Measurements from ENCODE around the gene PPP4R3A.

Gene PPP4R3A

DNA sequence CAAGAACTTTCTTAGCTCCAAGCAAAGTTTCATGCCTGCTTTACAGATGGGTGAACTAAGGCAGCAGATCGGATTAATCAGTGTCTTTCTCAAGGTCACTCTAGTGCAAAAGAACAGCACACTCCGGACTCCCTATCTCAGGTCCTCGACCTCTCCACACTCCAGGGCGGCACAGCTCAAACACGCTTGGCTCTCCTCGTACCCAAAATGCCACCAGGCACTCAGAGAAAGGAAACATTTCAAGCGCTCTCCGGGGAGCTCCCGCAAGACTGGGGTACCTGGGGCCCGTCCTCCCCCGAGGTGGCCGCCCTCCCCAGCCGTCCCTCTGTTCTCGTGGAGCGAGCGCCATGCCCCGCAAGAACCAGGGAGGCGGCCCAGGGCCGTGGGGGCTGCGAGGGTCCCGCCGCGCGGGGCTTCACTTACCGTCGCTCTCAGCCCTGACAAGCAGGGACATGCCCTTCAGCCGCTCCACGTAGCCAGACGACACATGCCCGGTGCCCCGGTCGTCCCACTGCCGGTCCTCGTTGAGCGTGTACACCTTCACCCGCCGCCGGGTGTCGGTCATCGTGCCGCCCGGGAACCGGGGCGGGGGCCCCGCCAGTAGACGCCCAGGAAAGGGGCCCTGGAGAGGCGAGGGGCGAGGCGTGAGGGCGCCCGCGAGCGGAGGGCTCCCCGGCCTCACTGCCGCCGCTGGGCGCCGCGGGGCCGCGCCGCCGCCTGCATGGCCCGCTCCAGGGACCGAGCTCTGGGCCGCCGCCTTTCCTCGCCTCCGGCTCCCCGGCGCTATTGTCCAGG, 830 bp downstream of the PPP4R3A start:
- H3K27ac ChIP-seq (replicated peaks): peak overlapping the region; percentile 100
- TF ChIP-seq CTCF (IDR thresholded peaks at IDR 0.05; ENCODE audit: insufficient read depth, low read length) (no peak), GABPA (IDR thresholded peaks at IDR 0.05; ENCODE audit: low read depth) (no peak), SPI1 (IDR thresholded peaks at IDR 0.05; ENCODE audit: borderline replicate concordance, low read depth) (no peak), POLR2AphosphoS5 (IDR thresholded peaks at IDR 0.05; ENCODE audit: low read depth) (no peak), REST (IDR thresholded peaks at IDR 0.05; ENCODE audit: insufficient replicate concordance, low read depth) (no peak)
- H3K4me3 ChIP-seq (replicated peaks; ENCODE audit: insufficient read depth, low read length): peak overlapping the region; percentile 73
- DNase-seq (ENCODE audit: low read depth in 1 of 2, low spot score in 1 of 2): peak in 1 of 2 experiments; percentile 28
- H3K27me3 ChIP-seq (ENCODE audit: insufficient read depth, poor library complexity, severe bottlenecking): no peaks in the 10 kb centered on the region

GRCh38 chr14:91508105-91508504, 2.0 kb downstream of the PPP4R3A start:
- H3K27ac ChIP-seq (replicated peaks): peak overlapping the region; percentile 18
- TF ChIP-seq SPI1 (IDR thresholded peaks at IDR 0.05; ENCODE audit: borderline replicate concordance, low read depth): no peak
- TF ChIP-seq REST (IDR thresholded peaks at IDR 0.05; ENCODE audit: insufficient replicate concordance, low read depth): no peak
- TF ChIP-seq GABPA (IDR thresholded peaks at IDR 0.05; ENCODE audit: low read depth): no peak
- no peak for TF ChIP-seq CTCF (IDR thresholded peaks at IDR 0.05; ENCODE audit: insufficient read depth, low read length)
- no peak for TF ChIP-seq POLR2AphosphoS5 (IDR thresholded peaks at IDR 0.05; ENCODE audit: low read depth)

DNA sequence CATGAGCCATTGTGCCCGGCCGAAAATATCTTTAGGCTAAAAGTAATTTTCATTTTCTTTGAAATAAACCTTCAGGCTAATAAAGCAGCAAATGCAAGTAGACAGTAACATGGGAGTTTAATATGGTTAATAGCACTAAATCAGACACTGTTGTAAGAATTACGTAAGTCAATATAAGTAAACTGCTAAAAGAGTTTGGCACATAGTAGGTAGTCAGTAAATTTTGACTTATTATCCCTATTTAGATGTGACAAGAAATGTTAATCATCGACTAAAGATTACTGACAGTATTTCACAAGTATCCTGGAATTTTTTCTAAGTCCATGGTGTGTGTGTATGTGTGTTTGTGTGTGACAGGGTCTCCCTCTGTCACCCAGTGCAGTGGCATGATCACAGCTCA, 3.9 kb downstream of the PPP4R3A start:
- Histone ChIP-seq H3K27ac (replicated peaks) (no peak overlapping the region), H3K4me3 (replicated peaks; ENCODE audit: insufficient read depth, low read length) (no peak overlapping the region), H3K27me3 (ENCODE audit: insufficient read depth, poor library complexity, severe bottlenecking) (no peaks in the 10 kb centered on the region)
- no peak for DNase-seq (ENCODE audit: low read depth in 1 of 2, low spot score in 1 of 2)
- TF ChIP-seq CTCF (IDR thresholded peaks at IDR 0.05; ENCODE audit: insufficient read depth, low read length) (no peak), REST (IDR thresholded peaks at IDR 0.05; ENCODE audit: insufficient replicate concordance, low read depth) (no peak), GABPA (IDR thresholded peaks at IDR 0.05; ENCODE audit: low read depth) (no peak), POLR2AphosphoS5 (IDR thresholded peaks at IDR 0.05; ENCODE audit: low read depth) (no peak)

More at GRCh38 chr14:91508105-91508504, 2.0 kb downstream of the PPP4R3A start:
- DNase-seq (ENCODE audit: low read depth in 1 of 2, low spot score in 1 of 2): no peak
- Histone ChIP-seq H3K4me3 (replicated peaks; ENCODE audit: insufficient read depth, low read length) (peak overlapping the region; percentile 73), H3K27me3 (ENCODE audit: insufficient read depth, poor library complexity, severe bottlenecking) (no peaks in the 10 kb centered on the region)

Data from HL-60 (cell line).